H1 (cell line): ENCODE measurements around the gene SPIRE1.

ENCODE experiments used
- POLR2AphosphoS5 ChIP-seq: IDR thresholded peaks from 2 replicates; pipeline ENCODE4 v1.6.1; 2011; ENCODE audit warnings: low read depth, low read length
- TF ChIP-seq, protein P1 (sequence below), 3 experiments: IDR thresholded peaks; 1 replicate in 2 of 3; 2 replicates in 1 of 3; pipeline versions ENCODE4 v1.5.1 to v1.6.1; 2011; ENCODE audit warnings: low read length in 3 of 3, mild to moderate bottlenecking in 3 of 3, inconsistent platforms in 2 of 3, low read depth in 1 of 3, moderate library complexity in 1 of 3; ENCODE audit not compliant: insufficient read depth in 1 of 3; ENCODE audit errors: control extremely low read depth in 1 of 3

DNA sequence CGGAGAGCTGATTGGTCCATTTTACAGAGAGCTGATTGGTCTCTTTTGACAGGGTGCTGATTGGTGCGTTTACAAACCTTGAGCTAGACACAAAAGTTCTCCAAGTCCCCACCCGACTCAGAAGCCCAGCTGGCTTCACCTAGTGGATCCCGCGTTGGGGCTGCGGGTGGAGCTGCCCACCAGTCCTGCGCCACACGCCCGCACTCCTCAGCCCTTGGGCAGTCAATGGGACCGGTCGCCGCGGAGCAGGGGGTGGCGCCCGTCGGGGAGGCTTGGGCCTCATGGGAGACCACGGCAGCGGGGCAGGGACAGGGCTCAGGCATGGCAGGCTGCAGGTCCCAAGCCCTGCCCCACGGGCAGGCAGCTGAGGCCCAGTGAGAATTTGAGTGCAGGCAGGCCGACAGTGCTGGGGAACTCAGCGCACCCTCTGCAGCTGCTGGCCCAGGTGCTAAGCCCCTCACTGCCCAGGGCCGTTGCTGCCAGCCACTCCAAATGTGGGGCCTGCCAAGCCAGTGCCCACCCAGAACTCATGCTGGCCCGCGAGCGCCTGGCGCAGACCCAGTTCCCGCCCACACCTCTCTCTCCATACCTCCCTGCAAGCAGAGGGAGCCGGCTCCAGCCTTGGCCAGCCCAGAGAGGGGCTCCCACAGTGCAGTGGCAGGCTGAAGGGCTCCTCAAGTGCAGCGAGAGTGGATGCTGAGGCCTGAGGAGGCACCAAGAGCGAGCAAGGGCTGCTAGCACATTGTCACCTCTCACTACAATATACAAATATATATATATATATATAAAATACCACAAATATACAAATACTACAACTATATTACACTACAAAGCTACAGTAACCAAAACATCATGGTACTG lies 100.7 kb downstream of the SPIRE1 start:
- TF ChIP-seq POLR2AphosphoS5, result no peak
- TF ChIP-seq, protein P1, sequence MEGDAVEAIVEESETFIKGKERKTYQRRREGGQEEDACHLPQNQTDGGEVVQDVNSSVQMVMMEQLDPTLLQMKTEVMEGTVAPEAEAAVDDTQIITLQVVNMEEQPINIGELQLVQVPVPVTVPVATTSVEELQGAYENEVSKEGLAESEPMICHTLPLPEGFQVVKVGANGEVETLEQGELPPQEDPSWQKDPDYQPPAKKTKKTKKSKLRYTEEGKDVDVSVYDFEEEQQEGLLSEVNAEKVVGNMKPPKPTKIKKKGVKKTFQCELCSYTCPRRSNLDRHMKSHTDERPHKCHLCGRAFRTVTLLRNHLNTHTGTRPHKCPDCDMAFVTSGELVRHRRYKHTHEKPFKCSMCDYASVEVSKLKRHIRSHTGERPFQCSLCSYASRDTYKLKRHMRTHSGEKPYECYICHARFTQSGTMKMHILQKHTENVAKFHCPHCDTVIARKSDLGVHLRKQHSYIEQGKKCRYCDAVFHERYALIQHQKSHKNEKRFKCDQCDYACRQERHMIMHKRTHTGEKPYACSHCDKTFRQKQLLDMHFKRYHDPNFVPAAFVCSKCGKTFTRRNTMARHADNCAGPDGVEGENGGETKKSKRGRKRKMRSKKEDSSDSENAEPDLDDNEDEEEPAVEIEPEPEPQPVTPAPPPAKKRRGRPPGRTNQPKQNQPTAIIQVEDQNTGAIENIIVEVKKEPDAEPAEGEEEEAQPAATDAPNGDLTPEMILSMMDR (IDR thresholded peaks at IDR 0.05; ENCODE audit: control extremely low read depth in 1 of 3, insufficient read depth in 1 of 3, low read depth in 1 of 3, low read length in 3 of 3), result no peak
